Activated CD8-positive, alpha-beta memory T cell treated with anti-CD3 and anti-CD28 coated beads, Interleukin-2, amount 50 U/mL, for 24 hours (primary cell): ENCODE measurements around the gene DPH3.

Experiments
- DNase-seq: peaks from one replicate; pipeline ENCODE4 v3.0.0-alpha.2; 2020; ENCODE audit errors: extremely low read depth

The DPH3 gene

GRCh38 chr3:16233806-16234205 is 30.9 kb downstream of the DPH3 start:
- no peak for DNase-seq

DNA sequence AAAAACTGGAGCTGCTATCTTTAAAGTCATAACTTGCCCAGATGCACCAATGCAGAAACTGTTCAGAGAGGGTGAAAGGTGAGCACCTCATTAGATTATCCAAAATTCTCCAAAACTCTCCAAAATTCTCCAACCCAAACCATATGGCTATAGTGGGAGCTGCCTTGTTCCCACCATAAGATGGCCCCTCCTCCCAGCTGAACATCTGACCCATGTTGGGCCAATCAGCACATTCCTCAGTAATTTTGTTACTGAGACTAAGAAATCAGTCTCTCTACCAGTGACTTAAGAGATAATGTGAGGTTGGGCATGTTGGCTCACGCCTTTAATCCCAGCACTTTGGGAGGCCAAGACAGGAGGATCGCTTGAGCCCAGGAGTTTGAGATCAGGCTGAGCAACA is 32.8 kb downstream of the DPH3 start:
- DNase-seq: no peak

- no peak for DNase-seq
These were observed 35.1 kb downstream of the DPH3 start for GRCh38 chr3:16229681-16230080.

DNA sequence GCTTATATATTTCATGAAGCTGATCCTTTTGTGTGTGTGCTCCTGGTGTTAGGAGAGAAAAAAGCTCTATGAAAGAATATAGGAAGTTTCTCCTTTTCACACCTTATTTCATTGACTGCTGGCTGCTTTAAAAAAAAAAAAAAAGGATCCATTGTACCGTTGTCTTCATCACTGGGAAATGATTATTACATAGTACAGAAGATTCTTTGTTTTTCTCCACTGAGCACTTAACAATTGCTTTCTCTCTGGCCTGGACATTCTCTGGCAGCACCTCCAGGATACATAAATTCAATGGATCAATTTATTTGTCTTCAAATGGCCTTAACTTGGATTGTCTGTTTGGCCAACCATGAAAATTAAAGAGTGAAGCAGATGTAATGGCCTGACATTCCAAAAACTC is 37.2 kb downstream of the DPH3 start:
- DNase-seq: no peak

GRCh38 chr3:16224325-16224724 is 40.4 kb downstream of the DPH3 start:
- no peak for DNase-seq

DNA sequence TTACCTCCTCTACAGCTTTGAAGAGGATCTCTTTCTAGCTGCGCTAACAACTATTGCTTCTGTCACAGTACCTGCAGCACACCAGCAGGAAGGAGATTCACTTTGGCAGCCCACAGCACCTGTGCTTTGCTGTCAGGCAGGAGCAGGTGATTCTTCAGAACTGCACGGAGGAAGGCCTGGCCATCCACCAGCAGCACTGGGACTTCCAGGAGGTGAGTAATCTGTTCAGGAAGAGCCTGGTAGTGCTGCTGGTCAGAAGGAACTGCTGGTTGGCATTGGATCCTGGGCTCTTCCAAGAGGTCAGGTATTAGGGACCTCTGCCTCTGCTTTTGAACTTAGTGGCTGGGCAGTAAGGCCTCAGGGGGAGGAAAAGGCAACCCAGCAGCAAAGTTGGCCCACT is 42.2 kb downstream of the DPH3 start:
- DNase-seq: no peak

- DNase-seq: no peak
These were observed 42.8 kb downstream of the DPH3 start for GRCh38 chr3:16221990-16222389.

DNA sequence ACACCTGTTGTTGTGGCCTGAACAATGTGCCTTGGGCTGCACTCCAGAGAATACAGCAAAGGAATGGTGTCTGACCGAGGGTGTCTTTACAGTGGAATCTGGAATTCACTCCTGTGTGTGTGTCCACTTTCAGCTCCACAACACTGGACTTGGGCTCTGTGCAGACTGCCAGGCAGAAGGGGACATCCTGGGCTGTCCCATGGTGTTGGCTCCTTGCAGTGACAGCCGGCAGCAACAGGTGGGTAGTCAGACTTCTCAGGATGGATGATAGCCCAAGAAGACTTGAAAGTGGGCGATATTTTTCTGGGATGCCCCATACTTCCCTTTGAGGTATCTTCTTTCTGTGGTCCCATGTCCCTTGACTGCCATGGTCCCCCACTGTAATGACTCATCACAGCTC is 45.0 kb downstream of the DPH3 start:
- DNase-seq: no peak

- DNase-seq: no peak
These were observed 48.3 kb downstream of the DPH3 start for GRCh38 chr3:16216373-16216935.

DNA sequence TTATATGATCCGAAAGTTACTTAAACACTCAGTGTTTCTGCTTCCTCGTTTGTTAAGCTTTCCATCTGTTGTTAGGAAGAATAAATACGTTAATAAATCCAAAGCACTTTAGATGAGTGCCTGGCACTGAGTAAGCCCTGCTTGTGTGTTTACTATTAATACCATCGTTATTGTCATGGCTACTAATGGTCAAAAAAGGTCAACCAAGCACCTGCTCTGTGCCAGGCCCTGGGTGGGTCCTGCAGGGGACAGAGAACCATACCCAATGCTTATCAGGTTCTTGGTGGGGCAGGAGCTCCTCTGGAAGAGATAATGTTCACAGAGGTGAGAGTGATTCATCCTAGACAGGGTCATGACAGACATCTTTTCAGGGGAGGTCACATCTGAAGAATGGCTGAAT is 50.4 kb downstream of the DPH3 start:
- no peak for DNase-seq

DNA sequence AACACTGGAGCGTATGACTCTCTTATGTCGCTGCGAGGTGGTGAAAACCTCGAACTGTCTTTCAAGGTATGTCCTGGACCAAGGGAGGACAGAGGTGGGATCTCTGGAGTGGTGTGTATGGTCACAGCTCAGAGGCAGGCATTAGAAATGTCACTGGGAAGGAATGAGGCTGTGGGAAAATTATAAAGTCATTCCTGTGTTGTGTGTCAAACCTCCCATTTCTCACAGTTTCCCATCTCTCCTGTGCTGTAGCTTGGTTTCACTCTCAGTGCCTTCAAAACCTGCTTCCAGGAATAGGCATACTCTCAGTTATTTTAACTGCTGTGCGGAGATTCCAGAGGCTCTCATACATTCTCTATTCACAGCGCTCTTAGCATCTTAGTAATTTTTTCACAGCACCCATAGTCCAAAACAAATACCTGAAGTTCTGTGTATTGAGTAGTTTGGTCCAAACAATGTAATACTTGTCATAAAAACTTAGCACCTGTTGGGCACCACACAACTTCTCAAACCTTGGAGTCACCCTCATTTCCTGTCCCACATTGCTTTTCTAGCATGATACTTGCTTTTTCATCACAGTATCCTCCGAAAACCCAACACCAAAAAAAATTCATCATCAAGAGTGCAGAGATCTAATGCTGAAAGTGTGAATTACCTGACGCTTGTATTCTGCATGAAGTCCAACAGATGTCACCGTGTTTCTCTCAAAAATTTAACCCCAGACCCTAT is 53.4 kb downstream of the DPH3 start:
- no peak for DNase-seq
